ENCODE results near the gene MC1R. TPM values are rescaled to one million over a fixed set of nuclear protein-coding genes. Genes with fewer than 3 reads are reported as not detected.

Gene MC1R
- total RNA-seq, 1 experiment from 2014 or later: 12.2 TPM

DNA sequence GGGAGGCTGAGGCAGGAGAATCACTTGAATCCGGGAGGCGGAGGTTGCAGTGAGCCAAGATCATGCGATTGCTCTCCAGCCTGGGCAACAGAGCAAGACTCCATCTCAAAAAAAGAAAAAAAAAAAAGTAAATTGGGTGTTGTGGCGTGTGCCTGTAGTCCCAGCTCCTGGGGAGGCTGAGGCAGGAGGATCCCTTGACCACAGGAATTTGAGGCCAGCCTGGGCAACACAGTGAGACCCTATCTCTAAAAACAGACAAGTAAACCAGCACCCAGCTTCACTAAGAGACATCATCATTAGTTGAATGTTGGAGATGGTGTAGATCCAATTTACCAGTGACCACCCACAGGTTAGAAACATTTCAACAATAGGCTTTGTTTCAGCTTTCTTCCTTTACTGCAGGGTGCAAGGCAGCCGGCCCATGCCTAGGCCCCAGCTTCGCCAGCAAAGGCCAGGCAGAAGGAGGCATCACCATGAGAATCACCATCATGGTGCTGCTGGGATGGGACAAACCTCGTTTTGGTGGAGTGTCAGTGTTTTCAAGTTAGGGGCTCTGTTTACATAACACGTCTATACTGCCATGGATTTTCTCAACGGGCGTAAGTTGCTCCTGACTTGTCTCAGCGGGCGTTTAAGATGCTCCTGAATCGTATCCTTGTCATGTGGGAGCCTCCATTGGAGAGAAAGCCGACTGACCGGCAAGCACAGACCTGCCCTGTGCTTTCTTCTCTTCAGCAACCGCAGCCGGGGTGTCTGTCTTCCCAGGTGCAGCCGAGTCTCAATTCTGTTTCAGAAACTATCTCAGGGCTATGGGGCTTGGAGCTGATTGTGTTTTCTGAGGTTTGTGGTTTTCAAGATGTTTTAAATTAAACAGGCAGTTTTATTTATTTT lies 37.9 kb upstream of the MC1R start:
- peaks cover 43 to 55% of the 10 kb centered on the region in 2 experiments for H3K36me3 ChIP-seq (ENCODE audit: control insufficient read depth in 1 of 2, insufficient read depth in 2 of 2, low read length in 2 of 2)
- intact Hi-C loops (cut with micrococcal nuclease): no loop called here
- no peak overlapping the region for H3K4me3 ChIP-seq (replicated peaks in 1 of 2; ENCODE audit: low read depth in 1 of 2, low read length in 2 of 2)
- peaks cover 85% of the 10 kb centered on the region for H3K79me2 ChIP-seq (ENCODE audit: insufficient read depth, low read length)
- no peak for DNase-seq (ENCODE audit: low read depth, low spot score)
- no peak for ATAC-seq
- no peaks in the 10 kb centered on the region for H3K4me1 ChIP-seq (ENCODE audit: control insufficient read depth in 1 of 2, insufficient read depth in 2 of 2, low read length in 2 of 2)
- no peaks in the 10 kb centered on the region for H4K20me1 ChIP-seq (ENCODE audit: insufficient read depth)
- TF ChIP-seq EZH2phosphoT487 (IDR thresholded peaks at IDR 0.05; ENCODE audit: borderline replicate concordance): no peak
- TF ChIP-seq ZNF274 (IDR thresholded peaks at IDR 0.05; ENCODE audit: low read depth, low read length): no peak
- TF ChIP-seq ELF1 (IDR thresholded peaks at IDR 0.05; ENCODE audit: borderline replicate concordance, low read depth): no peak
- TF ChIP-seq TCF7L2 (IDR thresholded peaks at IDR 0.05; ENCODE audit: borderline replicate concordance, extremely low read depth, insufficient read depth, insufficient read length): no peak
- no peak for TF ChIP-seq EZH2 (IDR thresholded peaks at IDR 0.05)
- no peak for TF ChIP-seq EGR1 (IDR thresholded peaks at IDR 0.05; ENCODE audit: low read depth)
- TF ChIP-seq SIN3A (IDR thresholded peaks at IDR 0.05; ENCODE audit: low read depth): no peak
- TF ChIP-seq POLR2AphosphoS5 (IDR thresholded peaks at IDR 0.05; ENCODE audit: low read depth, low read length): no peak
- TF ChIP-seq, protein P1, sequence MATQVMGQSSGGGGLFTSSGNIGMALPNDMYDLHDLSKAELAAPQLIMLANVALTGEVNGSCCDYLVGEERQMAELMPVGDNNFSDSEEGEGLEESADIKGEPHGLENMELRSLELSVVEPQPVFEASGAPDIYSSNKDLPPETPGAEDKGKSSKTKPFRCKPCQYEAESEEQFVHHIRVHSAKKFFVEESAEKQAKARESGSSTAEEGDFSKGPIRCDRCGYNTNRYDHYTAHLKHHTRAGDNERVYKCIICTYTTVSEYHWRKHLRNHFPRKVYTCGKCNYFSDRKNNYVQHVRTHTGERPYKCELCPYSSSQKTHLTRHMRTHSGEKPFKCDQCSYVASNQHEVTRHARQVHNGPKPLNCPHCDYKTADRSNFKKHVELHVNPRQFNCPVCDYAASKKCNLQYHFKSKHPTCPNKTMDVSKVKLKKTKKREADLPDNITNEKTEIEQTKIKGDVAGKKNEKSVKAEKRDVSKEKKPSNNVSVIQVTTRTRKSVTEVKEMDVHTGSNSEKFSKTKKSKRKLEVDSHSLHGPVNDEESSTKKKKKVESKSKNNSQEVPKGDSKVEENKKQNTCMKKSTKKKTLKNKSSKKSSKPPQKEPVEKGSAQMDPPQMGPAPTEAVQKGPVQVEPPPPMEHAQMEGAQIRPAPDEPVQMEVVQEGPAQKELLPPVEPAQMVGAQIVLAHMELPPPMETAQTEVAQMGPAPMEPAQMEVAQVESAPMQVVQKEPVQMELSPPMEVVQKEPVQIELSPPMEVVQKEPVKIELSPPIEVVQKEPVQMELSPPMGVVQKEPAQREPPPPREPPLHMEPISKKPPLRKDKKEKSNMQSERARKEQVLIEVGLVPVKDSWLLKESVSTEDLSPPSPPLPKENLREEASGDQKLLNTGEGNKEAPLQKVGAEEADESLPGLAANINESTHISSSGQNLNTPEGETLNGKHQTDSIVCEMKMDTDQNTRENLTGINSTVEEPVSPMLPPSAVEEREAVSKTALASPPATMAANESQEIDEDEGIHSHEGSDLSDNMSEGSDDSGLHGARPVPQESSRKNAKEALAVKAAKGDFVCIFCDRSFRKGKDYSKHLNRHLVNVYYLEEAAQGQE (IDR thresholded peaks at IDR 0.05; ENCODE audit: low read depth): no peak
- no peak for TF ChIP-seq FOSL1 (IDR thresholded peaks at IDR 0.05; ENCODE audit: low read depth)
- no peak for TF ChIP-seq JUND (IDR thresholded peaks at IDR 0.05)
- H2AFZ ChIP-seq (ENCODE audit: low read depth, low read length, poor library complexity, severe bottlenecking): no peak overlapping the region
- H3K4me2 ChIP-seq (ENCODE audit: low read length): no peak overlapping the region
- ChIA-PET CTCF (no interaction called here), RAD21 (ENCODE audit: low non-redundant PET in 1 of 2, low total read pairs in 2 of 2, uncharacterized antibody in 2 of 2, unreplicated experiment in 2 of 2) (no interaction called here), POLR2A (no interaction called here)
- no peaks in the 10 kb centered on the region for H3K27me3 ChIP-seq (ENCODE audit: insufficient read depth, low read length)
- H3K9me2 ChIP-seq (ENCODE audit: insufficient read depth): no peaks in the 10 kb centered on the region
- BruUV-seq (replicated peaks): no TSS peak
- no peak overlapping the region for H3K9ac ChIP-seq (ENCODE audit: low read length)
- H3K9me3 ChIP-seq (ENCODE audit: control insufficient read depth in 1 of 2, insufficient read depth in 1 of 2, low read depth in 1 of 2, low read length in 2 of 2): no peaks in the 10 kb centered on the region
- H3K27ac ChIP-seq (ENCODE audit: low read depth, low read length): no peak overlapping the region
